Left renal pelvis (tissue), 4 donors: ENCODE results near the gene KLF3. TPM values are rescaled to one million over a fixed set of nuclear protein-coding genes. Genes with fewer than 3 reads are reported as not detected.

ENCODE experiments used
- DNase-seq, 4 donors: peaks; one replicate each; pipeline ENCODE4 v3.0.0-alpha.2; 2013; ENCODE audit warnings: low read depth in 4 of 4, low spot score in 3 of 4
- polyA plus RNA-seq, 4 donors: library from polyadenylated mRNA; unstranded; fragments of 120-200 nt; gene quantifications; one replicate each; pipeline ENCODE4 v1.2.1, GENCODE V29; 2013; ENCODE audit not compliant: insufficient read length in 4 of 4

KLF3 gene
- polyA plus RNA-seq, 4 donors = 56.1 to 79.1 (median 72.3) TPM

- DNase-seq = no peak
Measured at GRCh38 chr4:38650133-38650532, 13.9 kb upstream of the KLF3 start.

- no peak for DNase-seq
Measured at GRCh38 chr4:38654273-38654672, 9.7 kb upstream of the KLF3 start.

- no peak for DNase-seq
Measured at GRCh38 chr4:38656111-38656510, 7.9 kb upstream of the KLF3 start.

DNA sequence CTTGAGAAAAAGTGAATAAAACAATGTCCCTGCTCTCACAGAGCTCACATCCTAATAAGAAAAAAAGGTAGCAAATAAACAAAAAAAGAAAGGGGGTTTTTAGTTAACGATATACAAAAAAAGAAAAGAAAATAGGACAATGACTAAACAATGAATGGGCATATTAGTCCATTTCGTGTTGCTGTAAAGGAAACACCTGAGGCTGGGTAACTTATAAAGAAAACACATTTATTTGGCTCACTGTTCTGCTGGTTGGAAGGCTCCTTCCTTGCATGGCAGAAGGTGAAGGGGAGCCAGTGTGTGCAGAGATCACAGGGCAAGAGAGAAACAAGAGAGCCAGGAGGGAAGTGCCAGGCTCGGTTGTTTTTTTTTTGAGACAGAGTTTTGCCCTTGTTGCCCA is 4.7 kb upstream of the KLF3 start:
- no peak for DNase-seq

DNA sequence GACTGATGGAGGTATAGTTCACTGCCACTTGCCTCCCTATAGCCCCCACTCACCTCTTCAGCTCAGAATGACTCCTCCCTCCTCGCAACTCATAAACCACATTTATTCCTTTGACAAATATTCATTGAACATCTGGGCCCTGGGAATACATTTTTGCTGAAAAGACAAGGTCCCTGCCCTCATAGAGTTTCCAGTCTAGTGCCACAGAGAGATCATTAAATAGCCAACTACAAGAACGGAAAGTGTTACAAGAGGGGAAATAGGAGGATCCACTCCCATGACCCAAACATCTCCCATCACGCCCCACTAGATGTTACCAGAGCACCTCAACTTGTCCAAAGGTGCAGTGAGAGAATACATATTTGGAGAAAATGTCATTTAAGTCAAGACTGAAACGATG is 3.2 kb upstream of the KLF3 start:
- no peak for DNase-seq

DNA sequence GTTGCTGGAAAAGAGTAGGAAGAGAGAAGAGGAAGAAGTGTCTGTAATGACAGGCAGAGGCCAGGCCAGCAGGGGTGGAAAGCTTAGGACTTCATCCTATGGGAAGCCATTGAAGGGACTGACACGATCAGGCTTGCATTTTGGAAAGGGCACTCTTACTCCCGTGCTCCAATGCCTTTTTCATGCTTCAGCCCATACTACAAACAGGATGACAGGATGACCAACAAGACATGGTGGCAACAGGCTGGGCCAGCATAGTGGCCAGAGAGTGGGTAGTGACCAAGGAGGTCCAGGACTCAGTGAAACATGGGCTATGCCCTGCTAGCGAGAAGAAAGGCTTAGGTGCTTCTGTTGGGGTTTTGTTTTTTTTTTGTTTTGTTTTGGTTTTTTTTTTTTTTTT is 2.6 kb upstream of the KLF3 start:
- no peak for DNase-seq

DNA sequence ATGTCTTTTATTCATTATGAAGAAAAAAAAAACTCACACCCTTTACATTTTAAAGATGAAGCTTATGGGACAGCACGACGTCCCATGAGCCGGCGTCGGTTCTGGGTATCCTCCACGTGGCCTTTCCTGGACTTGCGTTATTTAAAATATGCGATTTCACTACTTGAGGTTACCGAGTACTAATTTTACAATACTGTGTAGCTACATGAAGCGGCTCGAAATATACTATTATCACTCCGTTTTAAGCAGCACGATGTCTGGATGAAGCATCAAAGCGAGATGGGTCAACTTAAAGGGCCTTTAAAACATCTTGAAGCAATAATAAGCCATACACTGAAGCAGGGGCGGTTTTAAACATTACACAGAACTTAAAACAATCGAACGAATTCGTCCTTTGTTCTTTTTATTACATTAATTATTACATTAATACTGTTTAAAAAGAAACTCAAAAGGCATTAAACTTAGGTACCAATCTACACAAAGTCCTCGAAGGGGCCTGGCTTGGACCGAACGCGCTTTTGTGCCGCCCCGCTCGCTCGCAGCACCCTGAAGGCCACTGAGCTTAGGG is 1.4 kb upstream of the KLF3 start:
- no peak for DNase-seq

GRCh38 chr4:38663090-38663800 is 754 bp upstream of the KLF3 start:
- DNase-seq = peak in 1 of 4 donors; percentile 63

GRCh38 chr4:38664706-38665401 is 855 bp downstream of the KLF3 start:
- peak in 1 of 4 donors; percentile 51 for DNase-seq

DNA sequence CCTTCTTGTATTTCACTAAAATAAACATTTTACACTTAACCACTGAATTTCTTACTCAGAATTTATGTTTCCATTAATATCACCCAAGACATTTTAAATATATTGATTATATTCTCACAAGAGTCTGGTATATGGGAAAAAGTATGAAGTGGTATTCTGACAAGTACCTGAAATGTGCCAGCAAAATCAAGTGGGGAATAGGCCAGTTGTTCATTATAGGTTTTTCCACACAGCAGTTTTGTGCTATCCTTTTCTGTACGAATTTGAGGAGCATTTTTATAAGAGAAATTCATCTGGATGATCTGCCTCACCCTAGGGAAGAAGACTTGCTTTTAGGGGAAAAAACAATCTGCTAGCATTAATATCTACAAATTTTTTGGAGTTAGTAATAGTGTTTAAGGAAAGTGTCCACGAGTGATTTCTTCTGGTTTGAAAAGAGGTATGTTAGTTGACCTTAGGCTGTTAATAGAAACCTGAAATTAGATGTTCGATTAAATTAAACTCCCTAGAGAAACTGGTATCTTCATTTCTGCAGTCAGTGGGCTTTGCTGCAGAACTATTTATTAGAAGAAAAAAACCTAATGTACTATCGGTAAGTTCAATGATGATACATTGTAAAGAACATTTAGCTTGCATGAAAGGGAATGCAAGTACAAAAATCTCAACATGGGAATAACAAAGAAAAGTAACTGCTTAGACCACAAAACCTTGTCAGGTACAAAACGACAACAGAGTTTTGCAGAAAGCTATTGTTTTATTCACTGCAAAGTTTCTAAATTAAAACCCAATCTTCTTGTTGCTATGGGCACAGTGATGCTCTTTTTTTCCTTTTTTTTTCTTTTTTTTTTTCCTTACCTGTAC is 1.8 kb downstream of the KLF3 start:
- DNase-seq = no peak

- DNase-seq = no peak
Measured at GRCh38 chr4:38666766-38667084, 2.7 kb downstream of the KLF3 start.

GRCh38 chr4:38667085-38667893 is 3.3 kb downstream of the KLF3 start:
- peak in 3 of 4 donors; percentile 84 to 90 (median 87) for DNase-seq

- no peak for DNase-seq
Measured at GRCh38 chr4:38668203-38668971, 4.4 kb downstream of the KLF3 start.

- DNase-seq = no peak
Measured at GRCh38 chr4:38669208-38669607, 5.2 kb downstream of the KLF3 start.

DNA sequence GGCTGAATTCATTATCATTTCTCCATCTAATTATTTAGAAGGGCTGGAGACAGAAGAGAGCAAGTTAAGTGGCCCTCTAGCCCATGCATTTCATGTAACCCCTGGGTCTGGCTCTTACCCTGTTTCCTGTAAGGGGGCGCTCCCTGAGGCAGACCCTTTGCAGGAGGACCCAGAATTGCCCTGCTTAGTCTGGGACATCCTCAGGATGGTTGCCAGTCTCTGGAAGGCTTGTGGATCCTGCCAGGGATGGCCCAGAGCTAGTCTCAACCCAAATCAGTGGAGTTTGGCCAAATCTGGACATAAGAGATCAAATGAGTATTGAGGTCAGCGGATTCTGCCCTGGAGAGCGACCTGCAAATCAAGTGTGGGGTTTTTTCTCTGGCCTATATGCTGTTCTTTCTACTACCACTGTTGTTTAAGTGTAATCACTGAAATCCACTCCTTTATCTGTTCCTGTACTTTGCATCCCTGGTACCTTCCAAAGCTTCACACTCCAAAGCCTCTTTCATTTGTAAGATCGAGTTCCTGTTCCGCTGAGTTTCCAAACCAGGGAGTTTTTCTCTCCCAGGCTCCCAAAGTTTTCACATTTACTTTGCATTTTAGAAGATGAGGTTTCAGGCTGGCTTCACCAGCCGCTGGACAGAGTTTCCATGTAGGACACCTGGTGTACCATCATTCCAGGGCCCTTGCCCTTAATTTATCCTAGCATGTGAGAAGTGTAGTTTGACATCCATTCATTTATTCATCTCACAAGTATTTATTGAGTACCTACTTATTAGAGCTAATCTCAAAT is 6.3 kb downstream of the KLF3 start:
- no peak for DNase-seq

DNA sequence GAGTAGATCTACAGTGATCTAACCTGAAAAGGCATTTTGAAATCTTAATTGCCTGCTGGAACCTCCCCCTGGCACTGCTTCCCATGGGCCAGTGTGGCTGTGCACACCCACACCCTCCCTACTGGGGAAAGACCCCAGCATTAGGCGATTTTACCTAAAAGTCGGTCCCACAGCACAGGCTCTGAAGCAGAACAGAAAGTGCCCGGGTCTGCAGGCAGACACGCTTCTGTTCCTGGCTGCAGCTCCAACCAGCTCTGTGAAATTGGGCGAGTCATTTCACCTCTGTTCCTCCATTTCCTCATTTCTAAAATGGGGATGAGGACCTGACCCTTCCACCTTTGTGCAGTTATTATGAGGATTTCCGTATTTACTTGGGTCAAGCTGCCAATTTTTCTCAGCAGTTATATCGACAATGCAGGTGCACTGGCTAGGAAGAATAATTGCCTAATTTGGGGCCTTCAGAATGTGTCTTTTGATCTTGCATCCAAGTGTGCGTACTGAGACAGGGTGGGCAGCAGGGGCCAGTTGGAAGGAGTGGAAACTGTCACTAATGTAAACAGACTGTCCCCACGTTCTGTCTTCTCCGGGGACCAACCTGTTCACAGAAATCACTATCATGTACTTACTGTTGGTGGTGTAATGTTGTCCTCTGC is 7.1 kb downstream of the KLF3 start:
- DNase-seq = no peak

DNA sequence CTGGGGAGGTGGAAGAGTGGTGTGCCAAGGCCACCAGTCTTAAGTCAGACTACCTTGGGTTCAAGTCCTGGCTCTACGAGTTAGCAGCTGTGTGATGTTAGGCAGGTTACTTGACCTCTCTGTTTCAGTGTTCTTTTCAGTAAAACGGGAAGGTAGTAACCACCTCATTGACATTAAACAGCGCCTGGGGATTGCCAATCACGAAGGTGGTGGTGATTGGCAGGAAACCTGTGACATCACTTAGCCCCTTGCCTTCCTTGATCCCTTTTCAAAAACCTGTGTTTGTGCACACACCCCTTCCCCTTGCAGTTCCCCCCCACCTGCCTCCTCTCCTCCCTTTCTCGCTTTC is 7.6 kb downstream of the KLF3 start:
- no peak for DNase-seq

- DNase-seq = no peak
Measured at GRCh38 chr4:38672074-38672396, 8.0 kb downstream of the KLF3 start.
